HFFc6 (cell line): ENCODE data around the gene IFNA13. TPM values are rescaled to one million over a fixed set of nuclear protein-coding genes. Genes with fewer than 3 reads are reported as not detected.

Experiments
- DNase-seq: peaks from one replicate; pipeline ENCODE4 v3.0.0-alpha.2; 2018
- H3K27ac Mint-ChIP-seq: 2 replicates; pipeline ENCODE4 v1.8.0; 2020; ENCODE audit warnings: mild to moderate bottlenecking, mixed read lengths
- H3K27me3 Mint-ChIP-seq: 2 replicates; pipeline ENCODE4 v1.8.0; 2021; ENCODE audit warnings: mild to moderate bottlenecking, moderate library complexity, mixed read lengths; ENCODE audit not compliant: insufficient read depth
- H3K36me3 Mint-ChIP-seq: 2 replicates; pipeline ENCODE4 v1.8.0; 2021; ENCODE audit warnings: low read depth, mixed read lengths
- H3K4me1 Mint-ChIP-seq: 2 replicates; pipeline ENCODE4 v1.8.0; 2020; ENCODE audit warnings: low read depth, mixed read lengths
- H3K4me3 Mint-ChIP-seq: 2 replicates; pipeline ENCODE4 v1.8.0; 2020; ENCODE audit warnings: mild to moderate bottlenecking, moderate library complexity, mixed read lengths
- H3K9me3 Mint-ChIP-seq: 2 replicates; pipeline ENCODE4 v1.8.0; 2020; ENCODE audit warnings: mild to moderate bottlenecking, mixed read lengths
- long read RNA-seq: library from polyadenylated mRNA; unstranded; transcript quantifications from one replicate; pipeline ENCODE4 v2.0.0, GENCODE V29; 2019
- total RNA-seq, 6 experiments: library from RNA; stranded (reverse); fragmentation: NEBNext Ultra II Directional; extraction: Animal tissue kit (Norgen Biotek cat#: 25700); gene quantifications; 2 replicates in 1 of 6; 3 replicates in 5 of 6; pipeline ENCODE4 v1.2.3, GENCODE V29; 2021
- TF ChIP-seq, protein P1 (sequence below): fragments of 200-600 bp; sonication (generic); IDR thresholded peaks from 2 replicates; pipeline ENCODE4 v1.5.0; 2021; ENCODE audit warnings: antibody characterized with exemption, mild to moderate bottlenecking

Gene IFNA13
- total RNA-seq: not detected
- long read RNA-seq: 0 reads

- Mint-ChIP-seq H3K27ac (no peak within 1 kb of the TSS), H3K36me3 (no peaks in the 10 kb centered on the region), H3K4me3 (no peak within 1 kb of the TSS), H3K9me3 (no peaks in the 10 kb centered on the region), H3K4me1 (no peaks in the 10 kb centered on the region), H3K27me3 (peaks cover 14% of the 10 kb centered on the region)
- TF ChIP-seq, protein P1, sequence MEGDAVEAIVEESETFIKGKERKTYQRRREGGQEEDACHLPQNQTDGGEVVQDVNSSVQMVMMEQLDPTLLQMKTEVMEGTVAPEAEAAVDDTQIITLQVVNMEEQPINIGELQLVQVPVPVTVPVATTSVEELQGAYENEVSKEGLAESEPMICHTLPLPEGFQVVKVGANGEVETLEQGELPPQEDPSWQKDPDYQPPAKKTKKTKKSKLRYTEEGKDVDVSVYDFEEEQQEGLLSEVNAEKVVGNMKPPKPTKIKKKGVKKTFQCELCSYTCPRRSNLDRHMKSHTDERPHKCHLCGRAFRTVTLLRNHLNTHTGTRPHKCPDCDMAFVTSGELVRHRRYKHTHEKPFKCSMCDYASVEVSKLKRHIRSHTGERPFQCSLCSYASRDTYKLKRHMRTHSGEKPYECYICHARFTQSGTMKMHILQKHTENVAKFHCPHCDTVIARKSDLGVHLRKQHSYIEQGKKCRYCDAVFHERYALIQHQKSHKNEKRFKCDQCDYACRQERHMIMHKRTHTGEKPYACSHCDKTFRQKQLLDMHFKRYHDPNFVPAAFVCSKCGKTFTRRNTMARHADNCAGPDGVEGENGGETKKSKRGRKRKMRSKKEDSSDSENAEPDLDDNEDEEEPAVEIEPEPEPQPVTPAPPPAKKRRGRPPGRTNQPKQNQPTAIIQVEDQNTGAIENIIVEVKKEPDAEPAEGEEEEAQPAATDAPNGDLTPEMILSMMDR: no peak
- DNase-seq: no peak
Observed at GRCh38 chr9:21367957-21368356, at the start of gene IFNA13. IFNA13 (minus strand) TSS chr9:21368057; CDS start chr9:21368010, 47 bp downstream.

- no peak overlapping the region for H3K27ac Mint-ChIP-seq
- no peak for DNase-seq
Observed at GRCh38 chr9:21415493-21416267, 47.8 kb upstream of the IFNA13 start.

GRCh38 chr9:21414220-21414940 lies 46.5 kb upstream of the IFNA13 start:
- H3K27me3 Mint-ChIP-seq: peaks cover 25% of the 10 kb centered on the region
- H3K36me3 Mint-ChIP-seq: no peaks in the 10 kb centered on the region
- H3K27ac Mint-ChIP-seq: no peak overlapping the region
- TF ChIP-seq, protein P1: no peak
- DNase-seq: no peak
- no peak overlapping the region for H3K4me3 Mint-ChIP-seq
- H3K9me3 Mint-ChIP-seq: no peaks in the 10 kb centered on the region
- H3K4me1 Mint-ChIP-seq: peaks cover 11% of the 10 kb centered on the region

More at GRCh38 chr9:21415493-21416267, 47.8 kb upstream of the IFNA13 start:
- peaks cover 21% of the 10 kb centered on the region for H3K27me3 Mint-ChIP-seq
- H3K9me3 Mint-ChIP-seq: no peaks in the 10 kb centered on the region
- H3K4me1 Mint-ChIP-seq: peaks cover 17% of the 10 kb centered on the region
- H3K4me3 Mint-ChIP-seq: no peak overlapping the region
- TF ChIP-seq, protein P1: no peak
- no peaks in the 10 kb centered on the region for H3K36me3 Mint-ChIP-seq

GRCh38 chr9:21413624-21414023 lies 45.8 kb upstream of the IFNA13 start:
- DNase-seq: no peak
- Mint-ChIP-seq H3K36me3 (no peaks in the 10 kb centered on the region), H3K27ac (no peak overlapping the region), H3K4me1 (peaks cover 11% of the 10 kb centered on the region), H3K4me3 (no peak overlapping the region), H3K27me3 (peaks cover 30% of the 10 kb centered on the region), H3K9me3 (no peaks in the 10 kb centered on the region)
- TF ChIP-seq, protein P1: peak; percentile 51

DNA sequence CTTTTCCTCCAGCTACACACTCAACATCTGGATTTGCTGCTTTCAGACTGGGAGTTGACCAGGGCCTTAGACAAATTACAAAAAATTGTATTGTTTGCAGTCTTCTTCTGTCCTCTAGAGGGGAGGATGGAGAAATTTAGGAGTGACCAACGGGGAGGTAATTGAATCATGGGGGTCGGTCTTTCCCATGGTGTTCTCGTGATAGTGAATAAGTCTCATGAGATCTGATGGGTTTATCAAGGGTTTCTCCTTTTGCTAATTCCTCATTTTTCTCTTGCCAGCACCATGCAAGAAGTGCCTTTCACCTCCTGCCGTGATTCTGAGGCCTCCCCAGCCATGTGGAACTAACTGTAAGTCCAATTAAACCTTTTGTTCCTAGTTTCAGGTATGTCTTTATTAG lies 45.3 kb upstream of the IFNA13 start:
- TF ChIP-seq, protein P1: no peak
- Mint-ChIP-seq H3K27me3 (peaks cover 30% of the 10 kb centered on the region), H3K9me3 (no peaks in the 10 kb centered on the region), H3K4me3 (no peak overlapping the region), H3K36me3 (no peaks in the 10 kb centered on the region), H3K27ac (no peak overlapping the region), H3K4me1 (peaks cover 11% of the 10 kb centered on the region)
- no peak for DNase-seq
